GM19455 (cell line): ENCODE measurements around the gene POLN.

ENCODE experiments used
- ATAC-seq: cut with Tn5 transposase; IDR thresholded peaks from one replicate; pipeline ENCODE4 v1.9.1; 2021; ENCODE audit not compliant: unreplicated experiment

Gene POLN

DNA sequence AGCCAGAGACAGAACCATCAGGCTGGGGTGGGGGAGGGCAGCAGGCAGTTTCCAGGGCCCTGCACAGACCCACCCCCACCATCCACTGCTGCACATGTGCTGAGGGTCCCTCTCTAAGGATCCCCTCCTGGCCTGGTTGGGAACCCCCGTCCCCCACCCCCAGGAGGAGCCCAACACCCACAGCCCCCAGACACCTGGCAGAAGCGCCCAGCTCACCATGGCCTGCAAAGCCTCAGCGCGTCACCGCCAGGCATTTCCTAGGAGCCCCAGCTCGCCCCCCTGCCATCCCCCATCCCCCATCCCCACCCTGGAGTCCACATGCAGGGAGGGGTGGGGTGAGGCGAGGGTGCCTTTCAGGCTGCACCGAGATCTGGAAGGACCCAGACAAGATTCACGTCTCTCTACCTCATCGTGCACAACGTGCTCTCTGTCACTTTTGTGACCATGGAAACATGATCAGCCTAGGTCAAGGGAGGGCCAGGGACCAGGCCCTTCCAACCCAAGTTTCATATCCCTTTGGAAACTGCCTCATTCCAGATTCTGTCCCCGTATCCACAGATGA lies 10.7 kb upstream of the POLN start:
- no peak for ATAC-seq

DNA sequence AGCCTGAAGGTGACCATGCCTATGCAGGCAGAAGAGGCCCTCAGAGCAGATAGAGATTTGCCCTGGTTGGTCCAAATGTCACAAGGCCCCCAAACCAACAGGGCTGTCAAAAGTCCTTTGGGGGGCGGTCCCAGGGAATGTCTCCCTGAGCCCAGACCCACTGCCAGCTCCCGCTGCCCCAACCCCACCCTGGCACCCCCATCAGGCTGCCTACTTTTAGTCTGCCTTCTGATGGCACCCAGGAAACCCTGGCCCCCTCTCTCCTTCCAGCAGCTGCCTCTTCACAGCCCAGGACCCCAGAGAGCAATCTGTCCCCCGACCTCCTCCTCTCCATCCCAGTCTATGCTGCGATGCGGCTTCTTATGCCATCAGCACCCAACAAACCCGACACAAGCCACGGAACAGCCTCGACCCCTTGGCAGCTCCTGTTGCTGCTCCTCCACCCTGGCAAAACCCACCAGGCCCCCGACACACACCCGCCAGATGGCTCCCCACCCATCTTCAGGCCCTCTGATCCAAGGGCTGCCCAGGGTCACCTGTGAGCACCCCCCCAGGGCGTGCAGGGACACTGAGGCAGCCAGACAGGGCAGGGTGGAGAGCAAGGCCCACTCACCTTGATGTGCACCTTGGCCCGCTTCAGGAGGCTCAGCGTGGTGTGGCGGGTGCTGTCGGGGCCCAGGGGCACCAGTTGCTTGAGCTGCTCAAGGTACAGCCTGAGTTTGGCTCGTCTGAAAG lies 10.0 kb upstream of the POLN start:
- ATAC-seq, result no peak

DNA sequence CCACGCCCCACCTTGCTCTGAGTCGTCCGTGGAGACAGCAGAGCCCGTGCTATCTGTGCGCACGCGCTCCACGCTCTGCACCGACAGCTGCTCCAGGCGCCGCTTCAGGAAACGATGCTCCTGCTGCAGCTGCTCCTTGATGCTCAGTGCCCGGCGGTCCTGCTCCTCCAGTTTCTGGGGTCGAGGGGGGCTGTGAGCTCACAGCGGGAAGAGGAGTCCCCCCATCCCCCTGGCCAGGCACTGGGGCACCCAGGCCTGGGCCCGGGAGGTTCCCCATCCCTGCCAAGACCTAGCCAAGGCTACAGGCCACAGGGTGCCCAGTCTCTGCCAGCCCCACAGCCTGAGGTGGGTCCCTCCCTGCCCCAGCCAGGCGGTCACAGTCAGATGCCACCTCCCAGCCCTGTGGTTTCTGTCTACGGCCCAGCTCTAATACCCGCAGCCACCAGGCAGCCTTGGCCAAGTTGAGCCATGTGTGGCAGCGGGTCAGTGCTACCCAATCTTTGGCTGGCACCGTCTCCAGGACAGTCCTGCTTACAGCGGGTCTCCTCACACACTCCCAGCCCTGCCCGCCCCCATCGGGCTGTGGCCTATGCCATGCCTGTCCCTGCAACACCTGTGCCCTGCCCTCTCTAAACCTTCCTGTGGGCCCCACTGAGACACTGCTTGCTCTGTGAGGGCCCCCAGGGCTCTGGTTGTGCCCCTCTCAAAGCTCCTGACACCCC lies 9.3 kb upstream of the POLN start:
- ATAC-seq, result no peak

DNA sequence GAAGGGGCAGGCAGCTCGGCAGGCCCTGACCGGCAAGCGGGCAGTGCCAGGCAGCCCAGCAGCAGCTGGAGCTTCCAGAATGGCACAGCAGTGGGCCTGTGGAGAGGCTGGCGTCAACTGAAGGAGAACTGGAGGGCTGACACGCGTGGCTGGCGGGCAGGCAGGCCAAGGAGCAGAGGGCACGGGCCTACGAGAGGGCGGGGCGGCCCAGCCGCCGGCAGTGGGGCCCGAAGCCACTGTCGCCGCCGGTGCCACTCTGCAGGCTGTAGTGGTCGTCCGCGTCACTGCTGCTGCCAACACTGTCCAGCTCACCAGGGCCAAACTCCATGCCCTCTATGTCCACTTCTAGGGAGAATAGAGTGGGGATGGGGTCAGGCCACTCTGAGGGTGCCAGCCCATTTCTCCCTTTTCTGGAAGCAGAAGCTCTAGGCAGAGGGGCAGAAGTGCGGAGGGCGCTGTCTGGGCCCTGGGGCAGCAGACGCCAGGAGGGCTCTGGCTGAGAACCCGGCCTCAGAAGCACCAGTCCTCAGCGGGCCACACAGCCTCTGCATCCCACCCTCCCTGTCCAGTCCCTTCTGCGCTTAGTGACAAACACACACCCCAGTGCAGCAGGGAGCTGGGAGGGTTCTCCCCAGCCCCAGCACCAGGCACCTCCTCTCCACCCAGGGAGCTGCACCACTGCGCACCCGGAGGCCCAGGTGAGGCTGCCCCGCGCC lies 8.6 kb upstream of the POLN start:
- ATAC-seq, result no peak

DNA sequence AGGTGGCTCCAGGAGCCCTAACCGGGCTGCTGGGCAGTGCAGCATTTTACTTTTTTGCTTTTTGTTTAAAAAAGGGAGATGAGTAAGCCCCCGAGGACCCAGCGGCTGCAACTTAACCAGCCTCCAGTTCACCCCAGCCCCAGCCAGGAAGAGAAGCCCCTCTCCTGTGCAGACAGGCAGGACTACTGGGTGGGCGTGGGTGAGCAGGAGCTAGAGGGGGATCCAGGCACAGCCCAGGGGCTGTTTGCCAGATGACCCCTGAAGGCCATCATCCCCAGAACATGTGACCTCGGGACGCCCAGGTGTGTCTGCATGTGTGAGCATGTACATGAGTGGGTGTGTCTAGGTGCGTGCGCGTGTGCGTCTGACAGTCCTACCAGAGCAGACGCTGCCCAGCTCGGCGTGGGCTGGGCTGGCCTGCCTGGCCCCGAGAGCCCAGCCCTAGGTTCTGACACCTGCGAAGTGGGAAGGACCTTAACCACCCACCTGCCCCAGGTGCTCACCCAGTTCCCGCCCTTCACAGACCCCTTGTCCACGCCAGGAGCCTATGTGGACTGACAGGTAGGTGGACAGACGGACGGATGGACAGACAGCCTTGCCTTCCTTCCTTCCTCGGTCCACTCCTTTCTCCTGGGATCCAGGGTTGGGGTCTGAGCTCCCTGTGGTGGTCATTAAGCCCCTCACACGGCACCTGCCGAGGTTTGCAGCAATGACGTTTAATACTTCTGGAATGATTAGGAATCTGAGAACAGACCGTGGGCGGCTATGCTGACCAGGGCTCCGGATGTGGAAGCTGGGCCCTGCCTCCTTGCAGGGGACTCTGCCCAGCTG lies 7.8 kb upstream of the POLN start:
- ATAC-seq, result no peak

DNA sequence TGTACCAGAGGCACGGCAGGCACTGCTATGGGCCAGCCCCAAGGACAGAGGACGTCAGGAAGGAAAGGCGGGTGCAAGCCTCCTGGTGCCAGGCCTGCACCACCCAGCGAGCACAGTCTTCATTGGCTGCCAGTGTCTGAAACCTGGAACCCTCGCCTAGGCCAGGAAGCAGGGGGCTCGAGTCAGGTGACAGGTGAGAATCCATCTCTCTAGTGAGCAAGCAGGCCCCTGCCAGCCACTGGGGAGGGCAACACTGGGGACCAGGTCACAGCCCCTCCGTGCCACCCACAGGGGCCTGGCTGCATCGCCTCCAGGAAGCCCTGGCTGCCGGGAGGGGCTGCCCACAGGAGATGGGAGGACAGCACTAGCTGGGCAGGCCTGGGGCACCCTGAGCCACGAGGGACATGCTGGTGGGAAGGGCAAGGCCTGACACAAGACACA lies 6.9 kb upstream of the POLN start:
- no peak for ATAC-seq

DNA sequence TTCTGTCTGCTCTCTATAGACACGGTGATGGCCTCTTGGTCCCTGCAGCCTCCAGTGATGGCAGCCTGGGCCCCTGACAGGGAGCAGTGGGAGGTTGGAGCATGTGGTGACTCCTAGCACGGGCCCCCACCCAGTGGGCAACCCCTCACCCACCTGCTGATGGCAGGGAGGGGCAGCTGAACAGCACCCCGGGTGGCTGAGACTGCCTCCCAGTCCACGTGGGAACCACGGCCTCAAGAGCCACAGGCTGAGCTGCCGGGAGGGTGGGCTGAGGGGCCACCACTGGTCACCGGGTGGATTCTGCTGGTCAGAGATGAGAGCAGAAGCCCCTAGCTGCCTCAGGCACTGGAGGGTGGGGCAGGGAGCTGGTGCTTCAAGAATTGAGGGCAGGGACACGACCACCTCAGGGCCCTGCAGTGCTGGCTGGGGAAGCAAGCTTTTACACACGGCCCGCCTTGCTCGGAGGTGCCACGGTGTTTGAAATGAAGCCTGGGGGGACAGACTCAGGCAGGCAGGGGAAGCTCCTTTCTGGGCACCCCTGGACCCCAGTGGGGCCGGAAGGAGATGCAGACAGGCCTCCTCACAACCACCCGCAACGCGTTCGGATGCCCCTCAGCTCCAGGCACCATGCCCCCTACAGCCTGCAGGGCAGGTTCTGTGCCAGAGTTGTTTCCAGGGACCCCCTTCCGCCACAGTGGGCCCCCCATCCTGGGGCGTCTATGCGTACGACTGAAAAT lies 6.3 kb upstream of the POLN start:
- no peak for ATAC-seq

DNA sequence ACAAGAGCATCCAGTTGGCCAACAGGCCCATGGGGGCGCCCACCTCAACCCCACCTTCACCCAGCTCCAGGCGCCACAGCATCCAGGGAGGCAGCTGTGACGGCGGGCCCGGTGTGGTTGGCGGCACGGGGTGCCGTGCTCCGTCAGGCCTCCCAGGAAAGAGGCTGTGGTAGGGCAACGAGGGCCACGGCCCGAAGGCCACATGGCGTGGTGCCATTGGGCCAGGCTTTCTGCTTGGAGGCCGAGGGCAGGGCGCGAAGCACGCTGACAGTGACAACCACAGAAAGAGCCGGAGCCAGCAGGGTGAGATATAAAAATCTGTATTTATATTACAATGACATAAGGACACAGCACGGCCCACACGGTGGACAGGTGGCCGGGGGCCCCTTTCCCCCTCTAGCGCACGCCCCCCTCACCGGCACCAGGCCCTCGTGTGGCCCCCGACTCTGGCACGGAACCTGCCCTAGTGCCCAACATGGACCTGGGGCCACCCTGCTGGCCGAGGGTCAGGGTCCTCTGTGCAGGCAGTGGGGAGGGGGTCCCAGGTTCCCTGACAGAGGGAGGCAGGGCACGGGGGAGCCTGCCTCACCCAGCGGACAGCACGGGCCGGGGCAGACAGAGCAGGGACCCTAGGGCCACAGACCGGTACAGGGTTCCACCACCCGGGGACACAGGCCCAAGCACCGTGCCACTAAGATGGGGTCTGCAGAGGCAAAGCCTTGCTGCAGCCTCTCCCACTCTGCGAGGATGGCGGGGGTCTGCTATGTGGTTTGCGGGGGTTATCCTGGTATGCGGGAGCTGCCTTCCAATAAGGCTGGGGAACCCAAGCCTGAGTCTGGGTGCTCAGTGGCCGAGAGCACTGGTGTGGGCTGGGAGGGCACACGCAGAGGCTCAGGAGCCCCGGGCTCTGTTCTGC lies 5.5 kb upstream of the POLN start:
- ATAC-seq, result no peak

DNA sequence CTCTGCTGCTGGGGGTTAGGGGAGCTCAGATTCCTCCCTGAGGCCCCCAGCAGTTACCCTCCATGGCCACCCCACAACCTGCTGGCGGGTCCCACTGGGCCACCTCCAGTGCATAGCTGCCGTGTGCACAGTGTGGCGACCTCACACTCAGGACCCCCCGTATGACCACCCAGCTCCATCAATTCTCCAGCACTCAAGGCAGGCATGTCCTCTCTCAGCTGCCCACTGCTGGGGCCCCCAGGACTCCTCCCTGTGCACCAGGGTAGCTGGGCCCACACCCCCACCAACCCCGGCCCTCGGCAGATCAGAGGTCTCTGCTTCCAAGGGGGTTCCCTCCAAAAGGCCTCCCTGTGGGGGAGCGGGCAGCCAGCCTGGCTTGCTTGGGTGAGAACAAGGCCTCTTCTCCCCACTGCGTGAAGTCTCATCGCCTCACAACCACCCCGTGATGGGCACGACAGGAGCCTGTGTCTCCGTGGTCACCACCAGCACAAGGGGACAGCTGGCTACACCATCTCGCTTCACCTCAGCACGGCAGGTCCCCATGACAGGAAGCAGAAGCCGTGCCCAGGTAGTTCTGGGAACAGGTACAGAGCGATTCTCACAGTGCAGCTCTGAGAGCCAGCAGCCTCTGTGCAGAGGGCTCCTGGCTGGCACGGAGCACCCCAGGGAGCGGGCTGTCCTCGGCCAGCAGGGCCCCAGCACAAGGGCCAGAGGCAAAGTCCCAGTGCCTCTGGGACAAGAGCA lies 4.6 kb upstream of the POLN start:
- no peak for ATAC-seq

DNA sequence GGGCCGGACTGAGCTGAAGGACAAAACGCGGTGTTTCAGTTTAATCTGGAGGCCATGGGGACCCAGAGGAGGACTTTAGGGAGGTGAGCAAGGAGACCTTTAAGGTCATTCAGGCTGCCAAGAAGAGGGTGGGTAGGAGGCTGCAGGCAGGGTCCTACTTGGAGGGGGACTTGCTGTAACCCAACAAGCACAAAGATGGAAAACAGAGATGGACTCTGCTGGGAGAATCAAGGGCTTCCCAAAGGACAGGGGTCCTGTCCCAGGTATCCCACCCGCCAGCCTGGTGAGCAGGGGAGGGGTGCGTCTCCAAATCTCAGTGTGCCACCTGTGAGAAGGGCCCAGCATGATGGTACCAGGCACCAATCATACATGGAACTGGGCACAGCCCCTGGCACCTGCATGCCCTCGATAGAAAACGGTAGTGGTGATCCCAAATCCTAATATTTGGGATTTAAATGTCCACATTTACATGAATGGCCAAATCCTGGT lies 3.9 kb upstream of the POLN start:
- ATAC-seq, result no peak

DNA sequence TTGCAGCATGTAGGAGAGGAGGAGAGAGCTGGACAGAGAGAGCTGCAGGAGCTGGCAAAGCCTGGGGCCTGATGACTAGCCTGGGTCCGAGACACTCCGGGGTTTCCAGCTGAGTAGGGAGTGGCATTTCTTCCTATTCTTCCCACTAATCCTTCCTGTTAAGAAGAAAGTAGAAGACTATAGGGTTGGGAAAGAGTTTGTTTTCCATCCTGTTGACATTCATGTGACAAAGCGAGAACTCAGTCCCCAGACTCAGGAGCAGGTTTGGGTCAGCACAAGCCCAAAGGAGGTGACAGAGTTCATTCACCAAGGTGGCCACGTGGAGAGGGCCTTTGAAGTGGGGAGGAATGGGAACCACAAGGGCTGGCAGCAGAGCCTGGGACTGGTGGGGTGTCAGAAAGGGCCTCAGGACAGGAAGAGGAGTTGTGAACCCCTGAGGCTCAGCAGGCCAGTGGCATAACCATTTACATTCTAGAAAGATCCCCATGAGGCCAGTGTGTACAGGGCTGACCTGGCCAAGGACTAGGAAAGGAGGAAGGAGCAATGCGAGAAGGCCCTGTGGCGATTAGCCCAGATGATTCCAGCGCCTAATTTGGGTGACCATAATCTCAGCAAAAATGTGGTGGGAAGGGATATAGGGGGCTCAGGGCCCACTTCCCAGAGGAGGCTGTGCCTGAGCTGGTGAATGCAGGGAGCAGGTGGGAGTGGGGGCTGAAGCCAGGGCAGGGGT lies 3.3 kb upstream of the POLN start:
- ATAC-seq, result no peak

DNA sequence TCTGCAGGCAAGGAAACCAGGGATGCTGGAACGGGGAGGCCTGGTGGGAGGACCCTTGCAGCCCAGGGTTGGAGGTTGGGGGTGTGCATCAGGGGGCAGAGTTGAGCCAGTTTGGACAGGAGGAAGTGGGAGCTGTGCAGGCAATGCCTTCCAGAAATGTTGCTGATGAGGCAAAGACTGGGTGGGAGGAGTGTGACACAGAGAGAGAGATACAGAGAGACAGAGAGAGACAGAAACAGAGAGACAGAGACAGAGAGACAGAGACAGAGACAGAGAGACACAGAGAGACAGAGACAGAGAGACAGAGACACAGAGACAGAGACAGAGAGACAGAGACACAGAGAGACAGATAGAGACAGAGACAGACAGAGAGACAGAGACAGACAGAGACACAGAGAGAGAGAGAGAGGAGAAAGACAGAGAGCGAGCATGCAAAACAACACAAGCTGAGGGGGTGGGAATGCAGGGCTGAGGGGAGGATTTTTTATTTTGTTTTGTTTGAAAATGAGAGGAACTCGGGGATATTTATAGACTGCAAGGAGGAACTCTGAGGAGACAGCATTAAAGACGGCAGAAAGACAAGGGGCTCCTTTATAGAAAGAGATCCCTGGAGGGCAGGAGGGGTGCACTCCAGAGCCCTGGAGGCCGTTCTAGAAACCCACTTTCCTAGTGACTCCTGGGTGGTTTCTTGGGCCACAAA lies 1.9 kb upstream of the POLN start:
- ATAC-seq, result no peak

DNA sequence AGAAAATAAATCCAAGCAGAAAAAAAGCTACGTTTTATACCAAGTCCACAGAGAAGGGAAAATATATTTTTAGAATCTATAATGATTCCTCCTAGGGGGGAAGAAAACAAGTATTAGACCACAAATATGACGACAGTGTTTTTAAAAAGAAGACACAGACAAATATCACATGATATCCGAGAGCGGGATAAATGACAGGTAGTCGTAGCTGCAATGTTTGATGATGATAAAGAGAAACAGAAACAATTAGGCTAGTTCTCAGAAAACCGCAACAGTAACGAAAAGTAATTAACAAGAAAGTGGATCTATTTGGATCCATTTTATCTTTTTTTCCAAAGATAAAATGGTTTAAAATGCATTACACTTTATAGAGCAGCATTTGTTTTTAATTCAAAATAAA lies 918 bp downstream of the POLN start:
- ATAC-seq, result no peak

DNA sequence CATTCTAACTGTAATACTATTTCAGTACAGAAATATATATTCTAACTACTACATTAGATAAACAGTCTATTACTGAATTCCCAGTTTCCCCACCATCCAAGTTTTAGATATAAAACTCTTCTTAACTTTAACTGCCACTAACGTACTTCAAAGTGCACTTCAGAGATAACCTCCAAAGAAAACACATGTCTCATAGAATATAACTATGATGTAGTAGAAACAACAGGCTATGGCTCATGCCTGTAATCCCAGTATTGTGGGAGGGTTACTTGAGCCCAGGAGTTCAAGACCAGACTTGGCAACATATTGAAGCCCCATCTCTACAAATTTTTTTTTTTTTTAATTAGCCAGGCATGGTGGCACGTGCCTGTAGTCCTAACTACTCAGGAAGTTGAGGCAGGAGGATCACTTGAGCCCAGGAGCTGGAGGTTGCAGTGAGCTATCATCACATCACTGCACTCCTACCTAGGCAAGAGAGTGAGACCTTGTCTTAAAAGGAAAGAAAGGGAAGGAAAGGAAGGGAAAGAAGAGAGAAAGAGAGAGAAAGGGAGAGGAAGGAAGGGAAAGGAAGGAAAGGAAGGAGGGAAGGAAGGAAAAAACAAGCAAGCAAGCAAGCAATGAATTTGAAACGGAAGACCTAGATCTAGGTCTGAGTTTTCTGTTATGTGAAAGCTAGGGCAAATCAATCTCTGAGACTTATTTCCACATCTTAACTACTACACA lies 4.8 kb downstream of the POLN start:
- ATAC-seq, result no peak

DNA sequence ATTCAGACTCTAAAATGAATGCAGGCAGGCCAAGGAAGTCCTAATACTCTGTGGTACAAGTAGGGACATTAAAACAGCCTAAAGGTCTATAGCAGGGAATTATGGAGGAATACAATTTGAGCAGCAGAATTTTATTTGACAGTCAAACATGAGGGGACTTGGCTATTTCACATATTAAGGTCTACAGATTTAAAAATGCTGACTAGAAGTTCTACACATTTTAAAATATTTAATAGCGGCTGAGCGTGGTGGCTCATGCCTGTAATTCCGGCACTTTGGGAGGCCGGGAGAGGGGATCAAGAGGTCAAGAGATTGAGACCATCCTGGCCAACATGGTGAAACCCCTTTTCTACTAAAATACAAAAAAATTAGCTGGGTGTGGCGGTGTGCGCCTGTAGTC lies 10.8 kb downstream of the POLN start:
- ATAC-seq, result no peak

DNA sequence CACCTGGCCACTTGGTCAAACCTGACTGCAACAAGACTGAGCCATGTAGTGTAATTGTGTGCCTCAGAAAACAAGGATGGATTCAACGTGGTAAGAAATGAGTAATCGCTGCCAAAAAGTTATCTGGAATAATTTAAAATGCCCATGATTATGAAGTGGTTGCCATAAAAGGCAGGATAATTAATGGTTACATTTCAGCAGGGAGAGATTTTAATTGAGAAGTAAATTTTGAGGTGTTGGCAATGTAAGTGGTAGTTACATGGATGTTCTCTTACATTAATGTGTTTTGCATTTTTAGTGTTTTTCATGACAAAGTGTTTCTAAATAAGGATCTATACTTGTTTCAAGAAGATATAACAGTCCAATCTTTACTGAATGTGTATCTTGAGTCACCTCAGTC lies 15.7 kb downstream of the POLN start:
- no peak for ATAC-seq
